T-helper 1 cell treated with Interleukin-12 subunit alpha and Interleukin-12 subunit beta and Interleukin-4 antibody, amounts not matched to agents 30 ng/mL and 1 ng/mL, for 36 hours (primary cell): Measurements from ENCODE around the gene C1orf210. TPM values are rescaled to one million over a fixed set of nuclear protein-coding genes. Genes with fewer than 3 reads are reported as not detected.

Experiments used
- intact Hi-C: fragments of 100-400 bp; cut with micrococcal nuclease; formaldehyde crosslinking; loops from one replicate; pipeline ENCODE4 v1.15.1; 2024
- total RNA-seq: library from RNA; stranded (reverse); gene quantifications from 2 replicates; pipeline ENCODE4 v1.2.3, GENCODE V29; 2022

C1orf210 gene
- total RNA-seq, 1 donor from 2014 or later = not detected

GRCh38 chr1:43312663-43313515, 27.5 kb upstream of the C1orf210 start:
- intact Hi-C loops = no loop called here

- intact Hi-C loops = no loop called here
Measured at GRCh38 chr1:43312212-43312623, 26.8 kb upstream of the C1orf210 start.

GRCh38 chr1:43311521-43311920, 26.1 kb upstream of the C1orf210 start:
- intact Hi-C loops = no loop called here

GRCh38 chr1:43309405-43310025, 24.1 kb upstream of the C1orf210 start:
- intact Hi-C loops = no loop called here

GRCh38 chr1:43308635-43309404, 23.4 kb upstream of the C1orf210 start:
- intact Hi-C loops = no loop called here

GRCh38 chr1:43307458-43308158, 22.2 kb upstream of the C1orf210 start:
- intact Hi-C loops = no loop called here

- intact Hi-C loops = no loop called here
Measured at GRCh38 chr1:43306688-43307457, 21.5 kb upstream of the C1orf210 start.

GRCh38 chr1:43305926-43306687, 20.7 kb upstream of the C1orf210 start:
- intact Hi-C loops = no loop called here

- intact Hi-C loops = no loop called here
Measured at GRCh38 chr1:43305461-43305860, 20.1 kb upstream of the C1orf210 start.

- intact Hi-C loops = no loop called here
Measured at GRCh38 chr1:43304771-43305300, 19.5 kb upstream of the C1orf210 start.

GRCh38 chr1:43304314-43304681, 18.9 kb upstream of the C1orf210 start:
- intact Hi-C loops = no loop called here

- intact Hi-C loops = no loop called here
Measured at GRCh38 chr1:43303471-43304313, 18.3 kb upstream of the C1orf210 start.

GRCh38 chr1:43302721-43303470, 17.5 kb upstream of the C1orf210 start:
- intact Hi-C loops = no loop called here

GRCh38 chr1:43302201-43302600, 16.8 kb upstream of the C1orf210 start:
- intact Hi-C loops = no loop called here

GRCh38 chr1:43300378-43301094, 15.2 kb upstream of the C1orf210 start, which contains the start of gene TIE1:
TIE1 (plus strand) TSS chr1:43300982; CDS start chr1:43301072, 90 bp downstream.
- intact Hi-C loops = no loop called here

GRCh38 chr1:43299101-43299500, 13.7 kb upstream of the C1orf210 start:
- intact Hi-C loops = loop anchor here (5.0 kb wide), 1 partner anchor 72 kb away; no protein-coding TSS in a partner anchor

GRCh38 chr1:43298055-43298454, 12.7 kb upstream of the C1orf210 start:
- intact Hi-C loops = loop anchor here (5.0 kb wide), 1 partner anchor 71 kb away; no protein-coding TSS in a partner anchor
